ENCODE results near the gene NECTIN1.

Gene NECTIN1

DNA sequence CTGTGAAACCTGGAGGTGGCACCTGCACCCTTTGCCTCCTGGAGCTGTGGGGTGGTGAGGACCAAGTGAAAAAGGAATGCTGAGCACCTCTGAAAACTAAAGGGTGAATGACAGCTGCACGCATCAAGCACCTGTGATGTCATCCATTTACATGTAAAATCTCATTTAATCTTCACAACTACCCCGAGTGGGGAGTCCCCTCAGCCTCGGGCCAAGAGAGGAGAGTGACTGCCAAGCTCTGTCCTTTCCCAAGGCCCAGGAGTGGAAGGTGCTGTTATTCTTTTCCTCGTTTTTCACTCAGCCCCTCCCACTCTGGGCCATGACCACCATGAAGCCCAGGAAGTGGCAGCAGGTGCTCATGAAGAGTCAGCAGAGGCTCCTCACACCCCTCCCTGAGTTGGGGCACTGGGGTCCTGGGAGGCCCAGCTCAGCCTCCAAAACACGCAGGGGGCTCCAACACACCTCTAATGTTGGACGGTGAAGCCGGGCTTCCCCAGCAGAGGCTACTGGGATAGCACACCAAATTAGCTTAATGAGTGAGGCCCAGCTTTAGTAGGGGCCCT is 35.7 kb downstream of the NECTIN1 start:
- no peak for DNase-seq (ENCODE audit: low read depth in 3 of 3)

DNA sequence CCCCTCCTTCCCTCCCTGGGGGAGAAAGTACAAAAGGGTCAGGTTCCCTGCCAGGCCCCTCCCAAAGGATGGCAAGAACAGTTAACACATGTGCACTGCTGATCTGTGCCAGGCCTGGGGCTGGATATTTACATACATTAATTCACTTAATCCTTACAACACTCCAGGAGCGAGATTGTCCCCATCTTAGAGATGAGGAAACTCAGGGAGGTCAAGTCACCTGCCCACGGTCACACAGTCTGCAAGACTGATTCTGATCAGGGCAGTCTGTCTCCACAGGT is 36.5 kb downstream of the NECTIN1 start:
- DNase-seq (ENCODE audit: low read depth in 3 of 3) = no peak

DNA sequence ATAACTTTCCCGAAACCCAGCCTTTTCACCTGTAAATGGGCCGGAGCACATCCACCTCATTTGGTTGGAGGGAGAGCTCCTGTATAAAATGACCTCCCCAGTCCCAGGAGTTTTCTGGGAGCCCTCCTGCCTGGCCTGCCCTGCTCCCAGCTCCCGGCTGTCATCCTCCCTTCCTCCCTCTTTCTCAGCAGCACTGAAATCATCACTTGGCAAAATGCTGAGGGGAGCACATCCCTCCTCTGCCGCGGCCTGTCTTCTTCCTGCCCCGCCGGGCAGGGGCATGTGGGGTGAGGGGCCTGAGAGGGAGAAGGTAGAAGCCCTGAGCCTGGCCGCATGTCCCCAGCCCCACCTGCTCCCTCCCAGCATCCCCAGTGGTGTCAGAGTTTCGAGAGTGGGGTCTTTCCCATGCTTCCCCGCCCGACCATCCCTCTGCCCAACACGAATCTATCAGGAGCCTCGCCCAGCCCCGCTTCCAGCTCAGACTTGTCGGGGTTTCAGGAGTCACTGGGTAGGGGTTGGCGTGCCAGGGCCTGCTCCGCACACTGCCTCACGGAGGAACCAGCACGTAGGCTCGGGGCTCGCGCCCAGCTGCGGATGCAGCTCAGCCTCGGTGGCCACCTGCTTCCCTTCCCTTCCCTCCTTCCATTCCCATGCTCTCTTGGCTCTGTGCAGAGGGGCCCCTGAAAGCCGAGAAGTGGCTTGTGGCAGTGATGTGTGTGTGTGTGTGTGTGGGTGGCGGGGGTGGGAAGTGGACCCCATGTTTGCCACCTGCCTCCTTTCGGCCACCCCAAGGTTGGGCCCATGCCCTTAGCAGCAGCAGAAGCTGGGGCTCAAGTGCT is 37.1 kb downstream of the NECTIN1 start:
- DNase-seq (ENCODE audit: low read depth in 3 of 3) = no peak

DNA sequence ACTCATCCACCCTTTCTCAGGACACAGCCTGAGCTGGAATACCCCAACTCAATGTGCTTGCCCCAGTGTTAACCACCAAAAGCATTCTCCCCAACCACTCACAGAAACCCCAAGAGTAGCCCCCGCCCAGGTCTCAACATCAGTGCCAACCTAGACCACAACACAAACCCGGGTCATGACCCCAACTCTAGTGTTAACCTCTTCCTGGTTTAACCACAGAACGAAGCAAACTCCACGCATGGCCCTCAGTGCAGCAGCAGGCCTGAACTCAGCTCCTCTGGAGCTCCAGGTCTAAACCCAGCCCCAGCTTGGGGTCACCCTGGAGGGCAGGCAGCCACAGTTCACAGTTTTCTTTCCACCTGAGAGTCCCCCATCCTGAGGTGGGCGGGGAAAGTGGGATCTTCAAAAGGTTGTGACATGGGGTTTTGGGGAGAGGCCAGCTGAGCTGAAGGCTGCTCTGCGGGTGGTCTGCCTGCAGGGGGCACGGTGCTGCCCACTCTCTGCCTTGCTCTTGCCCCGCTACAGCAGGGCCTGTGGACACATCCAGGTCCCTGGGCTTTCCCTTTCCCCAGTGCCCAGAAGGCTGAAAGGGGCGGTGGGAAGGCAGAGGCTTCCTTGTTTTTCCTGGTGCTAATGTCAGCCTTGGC is 37.9 kb downstream of the NECTIN1 start:
- no peak for DNase-seq (ENCODE audit: low read depth in 3 of 3)

DNA sequence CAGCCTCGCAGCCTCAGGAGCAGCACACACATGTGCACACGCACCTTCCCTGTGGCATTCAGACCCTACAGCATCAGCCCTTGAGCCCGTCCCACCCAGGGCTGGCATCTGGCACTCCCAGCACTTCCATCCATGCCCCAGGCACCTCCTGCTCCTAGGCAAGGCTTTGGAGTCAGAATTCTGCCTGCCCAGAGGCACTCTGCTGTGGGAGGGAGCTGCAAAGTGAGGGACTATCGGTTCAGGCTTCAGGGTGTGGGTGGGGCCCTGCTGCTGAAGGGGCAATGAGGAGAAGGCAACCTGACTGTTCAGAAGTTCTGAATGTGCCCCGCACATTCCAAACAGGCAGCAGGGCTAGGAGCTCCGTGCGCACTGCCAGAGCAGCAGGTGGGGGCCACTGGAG is 39.7 kb downstream of the NECTIN1 start:
- DNase-seq (ENCODE audit: low read depth in 3 of 3) = no peak

DNA sequence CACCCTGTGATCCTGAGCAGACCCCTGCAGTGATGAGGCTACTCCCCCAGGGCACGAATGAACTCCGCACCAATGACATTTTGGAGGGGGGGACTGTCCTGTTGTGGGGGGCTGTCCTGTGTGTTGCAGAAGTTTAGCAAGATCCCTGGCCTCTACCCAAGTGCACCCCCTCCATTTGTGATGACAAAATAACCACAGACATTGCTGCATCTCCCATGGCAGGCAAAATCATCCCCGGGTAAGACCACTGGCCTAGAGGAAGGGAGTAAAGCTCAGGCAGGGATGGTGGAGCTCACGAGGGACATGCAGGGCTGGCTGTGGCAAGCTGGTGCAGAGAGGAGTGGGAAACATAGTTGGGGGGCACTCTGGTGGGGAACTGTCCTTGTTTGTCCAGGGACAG is 40.6 kb downstream of the NECTIN1 start:
- DNase-seq (ENCODE audit: low read depth in 3 of 3) = no peak

DNA sequence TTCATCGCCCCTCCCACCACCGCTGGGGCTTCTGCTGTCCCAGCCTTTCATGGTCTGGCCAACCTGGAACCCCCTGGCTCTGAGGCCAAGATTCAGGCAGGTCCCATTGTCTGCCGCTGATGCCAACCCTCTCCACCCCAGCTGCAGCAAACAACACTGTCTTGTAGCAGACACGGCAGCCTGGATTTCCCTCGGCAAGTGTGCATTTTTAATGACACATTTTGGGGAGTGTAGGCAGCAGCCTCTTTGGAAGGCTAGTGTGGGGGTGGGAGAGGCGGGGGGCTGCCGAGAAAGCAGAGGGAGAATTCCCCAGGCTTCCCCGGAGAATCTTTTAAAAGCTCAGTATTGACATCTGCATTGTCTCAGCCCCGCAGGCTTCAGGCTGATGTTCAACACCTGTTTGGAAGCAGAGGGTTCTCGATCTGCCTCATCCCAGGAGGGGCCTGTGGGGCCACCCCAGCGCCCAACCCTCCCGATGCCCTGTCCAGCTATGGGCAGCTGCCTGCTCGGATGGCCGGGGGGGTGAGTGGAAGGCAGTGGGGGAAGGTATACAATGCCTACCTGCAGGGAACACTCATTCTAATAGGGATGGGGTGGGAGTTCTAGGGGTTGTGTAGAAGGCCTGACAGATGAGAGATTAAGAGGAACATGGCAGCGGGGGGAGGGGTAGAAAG is 41.5 kb downstream of the NECTIN1 start:
- DNase-seq (ENCODE audit: low read depth in 3 of 3) = no peak

DNA sequence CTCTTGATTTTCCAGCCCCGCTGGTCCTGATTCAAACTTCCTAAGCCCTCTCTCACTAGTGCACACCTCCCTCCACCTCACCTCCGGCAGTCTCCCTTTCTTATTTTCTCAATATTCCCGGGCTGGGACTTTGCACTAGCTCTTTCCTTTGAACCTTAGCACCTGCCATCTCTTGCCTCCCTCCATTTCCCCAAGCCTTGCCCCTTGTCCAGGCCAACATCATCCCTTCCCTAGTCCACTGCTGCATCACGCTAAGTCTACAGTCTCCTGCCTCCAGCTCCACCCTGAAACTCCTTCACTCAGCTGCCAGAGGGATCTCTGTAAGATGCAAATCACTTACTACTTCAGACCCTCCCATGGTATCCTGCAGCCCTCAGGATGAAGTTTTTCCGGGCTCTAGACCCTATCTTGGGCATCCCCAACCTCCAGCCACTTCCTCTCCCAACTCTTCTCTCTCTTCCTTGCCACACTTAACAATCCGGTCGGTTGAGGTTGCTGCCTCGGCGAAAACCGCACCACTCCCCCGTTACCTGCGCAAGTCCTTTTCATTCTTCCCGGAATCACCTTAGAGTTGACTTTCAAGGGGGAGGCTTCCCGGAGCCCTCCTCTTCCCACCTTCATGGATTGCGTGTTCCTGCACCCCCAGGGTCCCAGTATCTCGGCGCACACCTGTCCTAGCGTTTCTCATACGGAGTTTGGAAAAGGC is 42.7 kb downstream of the NECTIN1 start:
- DNase-seq (ENCODE audit: low read depth in 3 of 3) = no peak

DNA sequence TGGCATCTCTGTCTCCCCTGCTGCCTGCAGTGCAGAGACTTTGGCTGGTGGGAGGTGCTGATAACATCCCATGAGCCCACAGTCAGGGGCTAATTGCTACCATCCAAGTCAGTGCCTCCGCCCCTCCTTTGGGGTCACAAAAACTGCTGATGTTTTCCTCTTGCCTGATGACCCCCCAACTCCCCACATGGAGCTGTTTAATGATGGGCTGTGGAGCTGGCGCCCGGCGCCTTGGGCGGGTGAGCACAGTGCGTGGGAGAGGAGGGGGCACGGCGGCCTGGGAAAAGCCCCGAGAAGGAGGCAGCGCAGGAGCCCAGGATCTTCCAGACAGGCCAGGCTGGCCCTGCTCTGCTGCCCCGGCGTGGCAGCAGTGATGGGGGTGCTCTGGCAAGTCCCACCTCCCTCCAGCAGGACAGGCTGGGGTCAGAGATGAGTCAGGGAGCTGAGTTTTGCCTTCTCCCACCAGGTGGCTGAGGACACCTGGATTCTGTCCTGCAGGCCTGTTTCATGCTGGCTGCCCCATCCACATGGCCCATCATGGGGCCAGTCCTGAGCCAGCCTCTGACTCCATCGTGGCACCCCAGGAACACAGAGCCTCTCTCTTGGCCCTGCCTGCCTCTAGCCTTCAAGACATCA is 43.8 kb downstream of the NECTIN1 start:
- no peak for DNase-seq (ENCODE audit: low read depth in 3 of 3)

DNA sequence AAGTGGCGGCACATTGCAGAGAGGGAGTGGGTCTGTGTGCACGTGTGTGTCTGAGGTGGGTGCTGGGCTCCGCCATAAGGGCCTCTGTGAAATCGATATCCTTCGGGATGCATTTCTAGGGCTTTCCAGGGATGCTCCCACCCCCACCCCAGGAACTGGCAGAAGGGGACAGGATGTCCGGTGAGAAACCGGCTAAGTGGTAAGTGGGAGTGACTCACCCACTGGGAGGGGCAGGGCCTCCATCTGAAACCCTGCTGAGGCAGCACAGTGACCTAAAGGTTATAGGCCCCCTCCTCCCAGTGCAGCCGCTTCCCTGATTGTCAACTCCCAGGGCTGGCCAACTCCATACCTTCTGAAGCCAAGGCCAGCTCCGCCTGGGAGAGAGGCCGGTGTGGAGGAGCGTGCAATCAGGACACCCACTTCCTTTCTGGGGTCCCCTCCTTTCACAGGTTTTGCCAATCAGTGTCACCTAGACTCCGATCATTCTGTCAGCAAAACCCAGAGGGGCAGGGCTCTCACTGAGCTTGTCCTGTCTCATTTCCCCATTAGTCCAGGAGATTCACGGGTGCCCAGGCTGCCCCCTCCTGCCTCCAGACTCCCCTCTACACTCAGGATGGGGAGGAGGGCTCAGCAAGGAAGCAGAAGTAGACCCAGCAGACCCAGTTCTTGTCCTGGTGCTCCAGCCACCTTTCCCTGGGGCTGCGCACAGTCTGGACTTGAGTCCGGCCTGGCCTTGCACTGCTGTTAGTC is 44.5 kb downstream of the NECTIN1 start:
- no peak for DNase-seq (ENCODE audit: low read depth in 3 of 3)

DNA sequence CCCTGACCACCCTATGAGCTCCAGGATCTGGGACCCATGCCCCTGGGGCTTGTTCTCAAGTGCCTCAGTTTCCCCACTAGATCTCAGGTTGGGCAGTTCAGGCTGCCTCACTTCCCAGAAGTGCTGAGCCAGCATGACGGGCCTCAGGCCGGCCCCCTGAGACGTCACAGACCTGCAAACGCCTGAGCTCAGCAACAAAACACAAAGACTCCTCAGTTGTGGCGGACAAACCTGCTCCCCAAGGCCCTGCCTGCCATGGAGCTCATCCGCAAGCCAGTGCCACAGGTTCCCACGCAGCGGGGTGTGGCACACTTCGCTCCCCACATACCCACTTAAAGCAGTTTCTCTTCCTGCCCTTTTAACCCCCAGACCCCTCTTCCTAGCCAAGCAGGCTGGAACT is 45.2 kb downstream of the NECTIN1 start:
- no peak for DNase-seq (ENCODE audit: low read depth in 3 of 3)

DNA sequence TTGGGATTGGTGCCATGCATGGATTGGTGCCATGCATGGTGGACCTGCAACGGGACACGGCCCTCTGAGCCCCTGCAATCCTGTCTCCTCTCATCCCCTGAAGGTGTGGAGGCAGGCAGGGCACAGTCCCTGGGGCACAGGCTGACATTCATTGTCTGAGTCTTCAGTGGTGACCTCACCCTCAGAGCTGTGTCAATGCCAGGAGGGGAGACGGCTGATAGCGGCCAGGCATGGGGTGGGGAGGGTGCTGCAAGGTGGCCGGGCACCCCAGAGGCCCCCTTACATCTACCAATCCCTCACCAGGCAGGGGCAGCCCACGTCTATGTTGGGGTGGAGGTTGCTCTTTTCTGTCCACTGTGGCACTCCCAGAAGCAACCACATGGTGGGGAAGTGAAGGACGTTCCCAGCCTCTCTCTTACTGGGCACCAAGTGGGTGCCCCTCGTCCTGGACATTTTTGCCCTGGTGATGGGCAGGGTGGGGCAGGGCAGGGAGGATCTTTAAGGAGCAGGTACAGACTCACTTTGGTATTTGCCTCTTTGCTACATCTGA is 47.6 kb downstream of the NECTIN1 start:
- no peak for DNase-seq (ENCODE audit: low read depth in 3 of 3)

DNA sequence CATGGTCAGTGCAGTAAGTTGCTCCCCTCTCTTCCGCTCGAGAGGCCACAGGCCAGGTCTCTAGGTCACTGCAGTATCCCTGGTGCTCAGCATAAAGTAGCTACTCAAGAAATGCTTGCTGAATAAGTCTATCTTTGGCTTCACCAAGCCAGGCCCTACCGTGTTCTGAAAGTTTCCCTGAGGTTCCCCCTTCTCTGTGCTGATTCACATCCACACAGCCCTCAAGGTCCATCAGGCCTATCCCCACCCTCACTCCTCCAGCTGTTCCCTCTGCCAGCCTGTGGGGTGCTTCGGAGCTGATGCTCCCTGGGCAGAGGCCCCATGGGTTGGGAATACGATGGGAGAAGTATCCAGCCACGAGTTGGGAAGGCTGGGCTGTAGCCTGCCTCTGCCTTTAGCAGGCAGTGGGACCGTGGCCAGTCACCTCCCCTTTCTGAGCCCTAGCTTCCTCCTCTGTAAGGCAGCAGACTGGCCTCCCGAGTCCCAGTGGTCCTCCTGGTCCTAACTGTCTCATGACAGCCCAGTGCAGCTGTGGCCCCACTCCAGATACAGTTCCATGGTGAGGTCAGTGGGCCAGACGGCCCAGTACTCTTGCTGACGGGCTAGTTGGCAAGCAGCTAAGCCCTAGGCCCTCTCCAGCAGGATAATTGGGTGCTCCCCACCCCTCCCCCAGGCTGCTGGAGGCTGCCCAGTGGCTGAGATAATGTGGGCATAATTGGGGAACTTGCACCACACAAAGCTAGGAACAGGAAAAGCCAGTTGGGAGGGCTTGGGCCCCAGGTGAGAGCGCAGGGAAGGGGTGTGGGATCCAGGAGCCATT is 48.2 kb downstream of the NECTIN1 start:
- no peak for DNase-seq (ENCODE audit: low read depth in 3 of 3)

DNA sequence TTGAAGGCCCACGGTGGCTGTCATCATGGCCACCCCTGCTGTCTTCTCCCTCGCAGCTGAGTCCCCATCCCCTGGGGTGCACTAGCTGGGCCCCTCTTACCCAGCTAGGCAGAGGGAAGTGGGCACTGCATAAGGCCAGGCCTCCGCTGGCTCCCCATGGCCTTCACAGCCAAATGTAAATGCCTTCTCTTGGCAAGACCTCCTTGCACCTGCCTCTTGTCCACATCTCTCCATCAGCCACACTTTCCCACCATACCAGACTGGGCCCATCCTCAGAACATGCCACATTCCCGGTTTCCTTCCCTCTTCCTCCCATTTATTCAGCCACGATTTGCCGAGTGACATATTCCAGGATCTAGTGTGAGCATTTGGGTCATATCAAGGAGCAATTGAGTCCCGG is 49.7 kb downstream of the NECTIN1 start:
- no peak for DNase-seq (ENCODE audit: low read depth in 3 of 3)

DNA sequence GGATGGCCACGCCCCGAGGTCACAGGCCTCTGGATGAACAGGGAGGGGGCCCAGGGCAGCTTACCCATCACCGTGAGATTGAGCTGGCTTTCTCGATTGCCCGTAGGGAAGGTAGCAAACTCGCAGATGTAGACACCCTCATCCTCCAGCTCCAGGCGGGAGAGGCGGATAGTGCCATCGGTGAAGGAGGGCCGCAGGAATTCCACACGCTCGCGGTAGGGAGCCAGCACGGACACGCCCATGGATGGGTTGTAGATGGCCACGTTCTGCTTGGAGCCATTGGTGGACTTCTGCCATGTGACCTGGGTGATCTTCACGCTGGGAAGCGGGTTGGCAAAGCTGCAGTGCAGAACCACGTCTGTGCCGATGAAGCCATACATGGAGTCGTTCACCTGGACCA is 50.6 kb downstream of the NECTIN1 start:
- no peak for DNase-seq (ENCODE audit: low read depth in 3 of 3)

DNA sequence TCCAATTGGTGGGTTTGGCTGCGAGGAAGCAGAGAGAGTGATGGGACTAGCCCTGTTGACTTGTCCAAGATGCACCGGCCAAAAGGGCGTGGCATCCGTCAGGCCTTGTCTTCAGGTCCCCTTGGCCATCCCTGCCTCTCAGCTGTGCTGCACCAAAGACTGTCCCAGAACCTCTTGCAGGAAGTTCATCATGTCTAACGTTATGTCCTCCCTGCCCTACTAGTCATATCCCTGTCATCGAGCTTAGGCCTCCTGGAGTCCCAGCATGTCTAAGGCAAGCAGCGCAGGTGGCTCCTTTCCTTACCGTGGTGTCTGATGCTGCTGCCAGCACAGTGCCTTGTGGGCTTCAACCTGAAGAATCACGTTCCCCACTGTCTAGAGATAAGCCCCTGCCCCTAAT is 51.2 kb downstream of the NECTIN1 start:
- DNase-seq (ENCODE audit: low read depth in 3 of 3) = no peak

DNA sequence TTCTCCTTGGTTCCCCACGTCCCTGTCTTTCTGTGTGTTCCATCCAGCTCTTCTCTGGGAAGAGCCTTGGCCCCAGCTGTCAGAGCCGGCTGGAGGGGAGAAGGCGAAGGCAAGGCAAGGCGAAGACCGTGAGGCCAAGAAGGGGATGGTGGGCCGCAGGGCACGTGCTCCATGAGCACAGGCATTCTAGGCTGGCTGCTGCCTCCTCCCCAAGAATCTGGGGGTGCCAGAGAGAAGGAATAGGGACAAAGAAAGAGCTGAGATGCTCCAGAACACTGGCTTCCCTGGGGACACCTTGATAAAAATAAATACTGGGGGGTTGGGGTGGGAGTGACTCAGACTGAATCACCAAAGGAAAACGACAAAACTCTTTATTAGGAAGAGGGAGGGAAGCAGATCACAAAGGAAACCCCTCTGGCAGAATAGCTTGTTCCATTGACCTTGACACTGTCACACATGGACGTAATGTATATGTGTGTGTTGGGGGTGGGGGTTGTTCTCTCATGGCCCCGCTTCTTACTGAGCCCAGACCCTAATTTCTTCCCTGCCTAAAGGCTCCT is 52.5 kb downstream of the NECTIN1 start:
- no peak for DNase-seq (ENCODE audit: low read depth in 3 of 3)

DNA sequence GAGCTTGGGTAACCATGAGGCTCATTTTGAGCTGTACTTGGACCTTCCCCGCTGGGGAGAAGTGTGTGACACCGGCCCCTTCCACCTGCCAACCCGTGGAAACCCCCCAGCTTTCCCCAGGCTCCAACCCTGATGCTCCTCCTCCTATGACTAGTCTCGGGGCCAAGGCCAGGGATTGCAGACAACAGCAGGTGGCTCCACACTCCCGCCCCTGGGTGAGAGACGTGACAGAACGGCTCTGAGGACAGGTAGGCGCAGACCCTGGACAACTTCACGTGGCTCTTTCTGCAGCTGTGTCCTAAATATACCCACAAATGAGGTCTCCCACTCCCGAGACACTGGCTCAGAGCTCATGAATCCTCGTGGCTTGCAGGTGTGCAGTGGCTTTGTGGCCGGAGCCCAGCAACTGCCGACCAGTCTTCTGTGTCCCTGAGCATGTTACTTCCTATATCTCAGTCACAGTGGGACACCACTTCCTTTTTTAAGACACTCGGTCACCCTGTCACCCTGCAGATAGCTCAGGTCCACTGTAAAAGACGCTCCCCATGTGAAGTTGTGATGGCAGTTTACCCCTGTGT is 55.2 kb downstream of the NECTIN1 start:
- peak in 1 of 3 experiments; percentile 32 for DNase-seq (ENCODE audit: low read depth in 3 of 3)
